GM18861 (cell line): ENCODE results near the gene MKRN2OS.

Experiments used
- ATAC-seq: cut with Tn5 transposase; IDR thresholded peaks from one replicate; pipeline ENCODE4 v1.9.1; 2021; ENCODE audit not compliant: unreplicated experiment

The MKRN2OS gene

DNA sequence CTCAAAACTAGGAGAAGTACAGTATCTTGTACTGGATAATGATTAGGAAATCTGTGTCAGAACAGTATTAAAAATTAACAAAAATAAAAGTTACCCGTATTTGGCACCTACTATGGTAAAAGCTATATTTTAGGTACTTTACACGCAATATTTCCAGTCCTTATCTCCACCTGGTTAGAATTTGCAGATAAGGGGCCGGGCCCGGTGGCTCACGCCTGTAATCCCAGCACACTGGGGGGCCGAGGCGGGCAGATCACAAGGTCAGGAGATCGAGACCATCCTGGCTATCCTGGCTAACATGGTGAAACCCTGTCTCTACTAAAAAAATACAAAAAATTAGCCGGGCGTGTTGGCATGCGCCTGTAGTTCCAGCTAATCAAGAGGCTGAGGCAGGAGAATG lies 28.4 kb downstream of the MKRN2OS start:
- ATAC-seq: no peak

DNA sequence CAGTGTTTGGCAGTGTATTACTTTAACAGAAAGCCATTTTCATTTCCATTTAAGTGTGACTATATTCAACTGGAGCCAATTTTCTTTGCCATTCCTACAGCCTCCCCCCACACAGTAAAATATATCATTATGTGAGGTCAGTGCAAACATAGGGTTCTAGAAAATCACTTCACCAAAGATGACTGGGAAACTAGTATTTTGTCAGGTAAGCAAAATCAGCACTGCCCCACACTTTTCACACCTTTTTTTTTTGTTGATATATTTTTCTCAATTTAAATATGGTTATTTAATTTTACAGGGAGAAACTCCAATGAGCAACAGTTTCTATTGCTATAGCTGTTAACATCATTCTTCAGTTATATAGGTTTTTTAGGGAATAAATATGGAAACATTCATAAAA lies 29.7 kb downstream of the MKRN2OS start:
- no peak for ATAC-seq

DNA sequence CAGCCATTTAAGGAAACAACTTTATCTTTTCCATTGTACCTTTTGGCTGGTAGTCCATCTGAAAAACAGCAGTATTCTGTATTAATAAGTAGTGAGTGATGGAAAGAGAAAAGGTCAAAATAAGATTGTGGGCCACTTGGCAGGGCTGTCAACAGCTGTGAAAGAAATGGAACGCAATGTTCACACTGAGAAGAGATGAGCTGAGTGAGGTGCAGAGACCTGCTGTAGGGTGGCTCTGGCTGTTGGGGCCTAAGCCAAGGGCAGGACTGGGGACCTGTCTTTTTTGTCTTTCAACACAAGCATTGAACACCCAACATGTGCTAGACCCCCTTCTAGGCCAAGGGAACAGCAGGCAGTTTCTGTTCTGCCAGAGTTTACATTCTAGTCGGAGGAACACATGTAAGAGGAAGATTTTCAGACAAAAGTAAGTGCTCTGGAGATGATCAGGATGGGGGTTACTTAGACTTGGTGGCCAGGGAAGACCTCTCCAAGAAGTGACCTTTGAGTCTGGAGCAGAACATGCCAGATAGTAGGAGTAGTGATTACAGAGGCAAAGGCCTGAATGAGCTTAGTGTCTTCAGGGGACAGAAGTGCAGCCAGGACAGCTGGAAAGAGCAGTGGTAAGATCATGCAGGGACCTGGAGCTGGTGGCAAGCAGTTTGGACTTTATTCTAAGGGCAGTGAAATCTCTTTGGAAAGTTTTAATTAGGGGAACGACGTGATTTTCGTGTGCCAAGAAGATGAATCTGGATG lies 31.4 kb downstream of the MKRN2OS start:
- ATAC-seq: no peak

DNA sequence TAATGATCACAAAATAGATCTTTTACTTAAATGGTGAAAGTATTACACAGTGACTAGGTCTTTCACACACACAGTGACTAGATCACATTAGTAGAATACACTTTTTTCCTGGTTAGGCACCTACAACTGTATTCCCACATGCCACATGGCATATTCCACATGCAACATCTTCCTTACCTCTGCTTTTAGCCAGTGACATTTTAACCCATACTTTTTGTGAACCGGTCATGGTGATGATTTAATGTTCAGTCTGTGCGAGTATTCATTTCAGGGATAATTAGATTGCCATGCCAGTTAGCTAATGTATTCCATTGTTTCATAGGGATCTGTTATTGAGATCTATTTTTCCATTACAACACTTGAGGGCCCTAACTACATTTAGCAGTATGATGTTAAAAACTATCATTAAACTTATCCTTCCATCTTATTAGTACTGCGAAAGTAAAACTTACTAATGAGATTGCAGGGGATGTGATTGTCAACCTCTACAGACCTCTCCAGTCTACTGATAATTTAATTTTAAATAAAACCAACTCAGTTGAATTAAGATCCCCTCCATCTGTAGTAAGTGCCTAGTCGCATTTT lies 32.7 kb downstream of the MKRN2OS start:
- no peak for ATAC-seq

DNA sequence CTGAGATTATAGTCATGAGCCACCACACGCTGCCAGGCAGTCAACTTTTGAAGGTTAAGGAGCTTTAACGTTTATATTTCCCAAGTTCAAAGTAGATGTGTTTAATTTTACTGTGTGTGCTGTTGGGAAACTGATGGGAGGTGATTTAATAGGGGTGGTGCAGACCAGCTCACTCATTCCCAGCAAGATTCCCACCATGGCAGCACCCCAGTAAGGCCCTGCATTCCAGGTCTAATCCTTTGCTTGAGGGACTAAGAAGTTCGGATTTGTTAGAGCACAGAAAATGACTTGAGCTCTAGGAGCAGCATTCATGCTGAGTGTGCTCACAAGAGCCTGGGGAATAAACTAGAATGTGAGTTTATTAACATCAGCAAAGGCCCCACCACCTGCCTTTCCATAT lies 35.8 kb downstream of the MKRN2OS start:
- ATAC-seq: no peak

DNA sequence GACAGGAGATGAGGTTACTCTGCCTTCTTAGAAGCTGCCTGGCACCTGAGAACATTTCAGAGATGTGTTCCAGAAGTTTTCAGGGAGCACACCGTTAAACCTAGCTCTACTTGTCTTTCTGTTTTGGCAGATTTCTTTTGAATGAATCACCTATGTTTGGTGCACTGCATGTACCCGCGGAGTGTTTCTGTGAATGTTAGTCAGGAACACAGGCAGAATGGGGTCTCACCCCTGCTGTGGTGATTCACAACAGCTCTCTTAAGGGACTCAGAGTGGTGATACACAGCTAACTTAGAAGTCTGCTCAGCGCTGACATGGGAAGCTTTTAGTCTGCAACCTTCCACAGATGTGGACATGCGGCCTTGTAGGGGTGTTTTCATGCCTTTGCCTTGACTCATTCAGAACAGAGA lies 37.0 kb downstream of the MKRN2OS start:
- no peak for ATAC-seq

DNA sequence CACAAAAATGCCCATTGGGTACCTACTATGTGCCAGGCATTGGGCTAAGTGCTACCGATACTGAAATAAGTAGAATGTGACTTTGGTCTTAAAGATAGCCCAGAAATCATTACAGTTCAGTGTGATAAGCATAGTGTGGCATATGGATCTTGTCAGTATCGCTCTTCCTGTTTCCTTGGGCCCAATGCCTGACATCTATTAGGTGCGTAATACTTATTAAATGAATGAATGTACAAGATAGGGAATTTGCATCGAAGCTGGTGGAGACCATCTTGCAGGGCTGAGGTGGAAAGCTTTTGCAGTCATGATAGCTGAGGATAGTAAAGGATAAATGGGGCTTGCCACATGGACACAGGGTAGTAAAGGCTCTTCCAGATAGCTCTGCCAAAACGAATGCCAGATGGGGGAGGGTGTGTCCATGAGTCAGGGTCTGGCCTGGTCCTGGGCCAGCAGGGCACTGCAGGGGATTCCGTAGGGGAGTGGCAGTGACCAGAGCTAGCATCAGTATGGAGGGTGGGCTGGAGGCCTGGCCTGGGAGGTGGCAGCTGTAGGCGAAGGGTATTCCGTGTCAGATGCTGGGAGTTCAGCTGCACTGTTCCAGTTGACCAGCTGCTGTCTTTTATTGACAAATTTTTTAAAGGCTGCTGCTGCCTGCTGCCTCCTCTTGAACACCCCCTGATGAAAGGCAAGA lies 37.6 kb downstream of the MKRN2OS start:
- no peak for ATAC-seq

DNA sequence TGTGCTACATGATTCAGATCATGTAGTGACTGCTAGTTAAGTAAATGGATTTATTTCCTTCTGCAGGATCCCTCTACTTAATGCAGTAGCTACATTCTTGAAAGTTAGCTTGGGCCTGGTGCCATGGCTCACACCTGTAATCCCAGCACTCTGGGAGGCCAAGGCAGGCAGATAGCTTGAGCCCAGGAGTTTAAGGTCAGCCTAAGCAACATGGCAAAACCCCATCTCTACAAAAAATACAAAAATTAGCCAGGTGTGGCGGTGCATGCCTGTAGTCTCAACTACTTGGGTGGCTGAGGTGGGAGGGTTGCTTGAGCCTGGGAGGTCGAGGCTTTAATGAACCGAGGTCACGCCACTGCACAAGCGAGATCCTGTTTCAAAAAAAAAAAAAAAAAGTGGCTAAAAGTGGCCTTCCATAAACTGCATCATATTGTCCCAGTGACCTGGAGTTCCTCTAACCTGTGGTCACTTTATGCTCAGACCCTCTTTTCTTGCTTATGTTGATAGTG lies 39.0 kb downstream of the MKRN2OS start:
- no peak for ATAC-seq

DNA sequence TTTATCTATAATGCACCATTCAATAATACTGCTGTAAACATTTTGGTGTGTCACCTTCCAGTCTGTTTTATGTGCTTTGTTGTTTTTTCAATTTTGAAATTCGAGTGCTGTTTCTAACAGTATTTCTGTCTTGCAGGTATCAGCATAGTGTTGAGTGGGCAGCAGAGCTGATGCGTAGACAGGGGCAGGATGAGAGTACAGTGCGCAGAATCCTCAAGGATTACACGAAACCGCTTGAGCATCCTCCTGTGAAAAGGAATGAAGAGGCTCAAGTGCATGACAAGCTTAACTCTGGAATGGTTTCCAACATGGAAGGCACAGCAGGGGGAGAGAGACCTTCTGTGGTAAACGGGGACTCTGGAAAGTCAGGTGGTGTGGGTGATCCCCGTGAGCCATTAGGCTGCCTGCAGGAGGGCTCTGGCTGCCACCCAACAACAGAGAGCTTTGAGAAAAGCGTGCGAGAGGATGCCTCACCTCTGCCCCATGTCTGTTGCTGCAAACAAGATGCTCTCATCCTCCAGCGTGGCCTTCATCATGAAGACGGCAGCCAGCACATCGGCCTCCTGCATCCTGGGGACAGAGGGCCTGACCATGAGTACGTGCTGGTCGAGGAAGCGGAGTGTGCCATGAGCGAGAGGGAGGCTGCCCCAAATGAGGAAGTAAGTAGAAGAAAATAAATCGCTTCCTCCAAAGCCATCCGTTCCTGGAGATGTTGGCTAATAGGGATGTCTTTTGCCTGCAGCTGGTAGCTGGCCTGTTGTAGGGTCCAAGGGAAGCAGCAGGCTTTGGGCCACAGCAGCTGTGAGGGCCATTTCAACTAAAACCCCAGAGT lies 42.0 kb downstream of the MKRN2OS start:
- no peak for ATAC-seq

DNA sequence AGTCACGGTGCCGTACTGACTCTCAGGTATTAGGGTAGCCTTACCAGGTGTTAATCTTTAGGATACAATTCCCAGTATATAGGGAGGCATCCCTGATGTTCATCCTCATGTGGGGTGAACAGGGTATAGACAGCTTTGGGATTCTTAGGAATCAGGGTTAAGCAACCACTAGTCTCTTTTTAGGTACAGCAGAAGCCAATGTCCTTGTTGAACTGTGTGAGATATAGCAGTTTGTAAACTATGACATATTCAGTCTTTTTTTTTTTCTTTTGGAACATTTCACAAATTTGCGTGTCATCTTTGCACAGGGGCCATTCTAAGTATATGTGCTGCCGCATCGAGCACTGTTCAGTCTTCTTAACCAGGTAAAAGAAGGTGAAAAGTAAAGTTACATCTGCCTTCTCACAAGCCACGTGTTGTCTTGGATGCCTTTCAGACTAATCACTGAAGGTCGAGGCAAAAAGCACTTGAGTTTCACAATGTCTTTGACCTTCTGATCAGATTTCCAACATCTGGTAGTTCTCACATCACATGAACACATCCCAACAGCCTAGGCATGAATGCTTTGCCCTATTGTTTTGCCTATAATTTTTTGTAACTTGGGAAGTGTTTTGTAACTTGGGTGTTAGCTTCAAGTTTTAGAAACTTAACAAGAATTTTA lies 43.8 kb downstream of the MKRN2OS start:
- no peak for ATAC-seq

DNA sequence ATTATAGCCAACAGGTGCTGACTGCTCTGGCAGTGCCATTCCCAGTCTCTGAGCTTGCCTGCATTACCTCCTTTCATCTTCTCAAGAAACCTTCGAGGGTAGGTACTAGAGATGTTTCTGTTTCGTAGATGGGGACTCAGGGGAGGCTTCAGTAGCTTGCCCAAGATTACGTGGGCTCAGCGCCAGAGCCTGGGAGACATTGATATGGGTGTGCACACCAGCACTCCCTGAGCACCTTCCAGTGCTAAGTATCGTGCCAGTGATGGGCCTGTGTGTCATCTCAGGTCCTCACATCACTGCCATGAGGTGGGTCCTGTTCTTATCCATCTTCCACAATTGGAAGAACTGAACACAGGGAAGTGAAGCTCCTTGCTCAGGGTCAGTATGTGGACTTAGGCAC lies 45.8 kb downstream of the MKRN2OS start:
- no peak for ATAC-seq

DNA sequence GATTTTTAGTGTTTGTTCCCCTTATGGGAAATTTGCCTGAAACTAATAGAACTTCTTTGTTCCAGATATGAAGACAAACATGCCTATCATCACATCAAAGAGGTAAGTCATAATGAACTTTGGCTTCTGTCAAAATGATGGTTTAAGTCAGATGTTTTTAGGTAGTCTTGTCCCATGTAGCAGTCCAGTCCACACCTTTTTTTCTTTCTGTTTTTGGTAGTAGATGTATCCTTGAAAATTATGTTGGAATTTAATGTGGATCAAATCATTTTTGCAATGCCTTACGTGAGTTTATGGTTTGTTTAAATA lies 48.9 kb downstream of the MKRN2OS start:
- ATAC-seq: no peak

DNA sequence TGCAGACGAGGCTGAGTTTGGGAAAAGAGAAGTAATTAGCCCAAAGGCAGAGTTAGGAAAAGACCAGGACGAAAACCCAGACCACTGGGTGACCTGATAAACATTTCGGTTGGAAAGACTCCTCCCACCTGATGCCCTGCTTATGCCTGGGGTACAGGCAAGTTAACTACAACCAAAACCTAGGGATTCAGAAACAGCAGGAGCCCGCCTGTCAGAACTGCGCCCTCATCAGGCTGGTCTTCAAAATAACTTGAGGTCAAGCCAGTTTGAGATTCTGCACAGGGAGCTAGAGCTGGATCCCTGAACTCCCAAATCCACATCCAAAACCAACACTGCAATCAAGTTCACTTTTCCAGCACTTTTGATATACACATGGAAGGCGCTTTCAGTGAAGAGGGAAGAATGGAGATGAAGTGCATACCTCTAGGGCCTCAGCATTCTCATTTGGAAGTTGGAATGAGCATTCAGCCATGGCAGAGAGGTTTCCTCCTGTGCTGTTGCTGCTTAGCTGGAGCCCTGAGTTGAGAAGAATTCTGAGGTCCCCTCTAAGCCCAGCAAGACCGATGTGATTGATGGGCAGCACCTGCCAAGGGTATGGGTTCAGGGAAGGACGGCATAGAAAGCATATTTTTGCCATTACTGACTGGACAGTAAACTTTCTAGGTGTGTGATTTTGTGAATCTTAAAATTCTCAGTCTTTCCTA lies 49.4 kb downstream of the MKRN2OS start:
- ATAC-seq: no peak

DNA sequence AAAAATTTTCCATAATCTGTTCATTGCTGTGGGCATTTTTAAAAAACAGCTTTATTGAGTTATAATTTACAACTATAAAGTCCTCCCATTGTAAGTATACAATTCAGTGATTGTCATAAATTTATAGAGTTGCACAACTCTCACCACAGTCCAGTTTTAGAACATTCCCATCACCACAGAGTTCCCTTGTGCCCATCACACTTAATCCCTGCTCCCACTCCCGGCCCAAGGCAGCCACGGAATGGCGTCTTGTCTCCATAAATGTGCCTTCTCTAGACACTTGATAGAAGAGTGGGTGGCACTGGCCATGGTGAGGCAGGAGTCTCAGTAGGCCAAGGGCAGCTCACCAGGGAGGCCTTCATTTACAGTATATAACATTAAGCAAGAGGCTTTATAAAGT lies 54.8 kb downstream of the MKRN2OS start:
- no peak for ATAC-seq

DNA sequence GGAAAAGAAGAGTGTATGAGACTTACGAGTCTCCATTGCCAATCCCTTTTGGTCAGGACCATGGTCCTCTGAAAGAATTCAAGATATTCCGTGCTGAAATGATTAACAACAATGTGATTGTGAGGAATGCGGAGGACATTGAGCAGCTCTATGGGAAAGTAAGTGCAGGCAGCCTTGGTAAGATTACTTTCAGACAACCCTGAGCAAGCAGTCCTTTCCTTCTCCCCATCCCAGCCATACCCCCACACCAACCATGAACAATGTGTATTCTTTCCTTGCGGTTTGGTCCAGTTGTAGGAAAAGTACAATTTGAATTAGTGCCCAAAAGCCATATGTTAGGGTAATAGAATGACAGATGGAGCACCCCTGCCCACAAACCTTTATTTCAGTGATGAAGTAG lies 55.5 kb downstream of the MKRN2OS start:
- no peak for ATAC-seq
